GM19467 (cell line): Measurements from ENCODE around the gene NPAT.

ENCODE experiments used
- ATAC-seq: cut with Tn5 transposase; IDR thresholded peaks from one replicate; pipeline ENCODE4 v1.9.1; 2021; ENCODE audit warnings: mild to moderate bottlenecking, moderate library complexity; ENCODE audit not compliant: unreplicated experiment

Gene NPAT

DNA sequence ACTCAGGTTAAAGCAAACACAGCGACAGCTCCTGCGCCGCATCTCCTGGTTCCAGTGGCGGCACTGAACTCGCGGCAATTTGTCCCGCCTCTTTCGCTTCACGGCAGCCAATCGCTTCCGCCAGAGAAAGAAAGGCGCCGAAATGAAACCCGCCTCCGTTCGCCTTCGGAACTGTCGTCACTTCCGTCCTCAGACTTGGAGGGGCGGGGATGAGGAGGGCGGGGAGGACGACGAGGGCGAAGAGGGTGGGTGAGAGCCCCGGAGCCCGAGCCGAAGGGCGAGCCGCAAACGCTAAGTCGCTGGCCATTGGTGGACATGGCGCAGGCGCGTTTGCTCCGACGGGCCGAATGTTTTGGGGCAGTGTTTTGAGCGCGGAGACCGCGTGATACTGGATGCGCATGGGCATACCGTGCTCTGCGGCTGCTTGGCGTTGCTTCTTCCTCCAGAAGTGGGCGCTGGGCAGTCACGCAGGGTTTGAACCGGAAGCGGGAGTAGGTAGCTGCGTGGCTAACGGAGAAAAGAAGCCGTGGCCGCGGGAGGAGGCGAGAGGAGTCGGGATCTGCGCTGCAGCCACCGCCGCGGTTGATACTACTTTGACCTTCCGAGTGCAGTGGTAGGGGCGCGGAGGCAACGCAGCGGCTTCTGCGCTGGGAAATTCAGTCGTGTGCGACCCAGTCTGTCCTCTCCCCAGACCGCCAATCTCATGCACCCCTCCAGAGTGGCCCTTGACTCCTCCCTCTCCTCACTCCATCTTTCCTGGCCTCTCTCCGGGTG lies at the start of gene NPAT, which contains the start of gene ATM:
TSS of gene NPAT (minus strand) at position 65 of the 774 bp plus-strand sequence. CDS start 102 bp downstream, outside the sequence.
TSS of gene ATM (plus strand) at position 494 of the 774 bp plus-strand sequence. CDS start 4,558 bp downstream, outside the sequence.
- peak; percentile 82 for ATAC-seq

DNA sequence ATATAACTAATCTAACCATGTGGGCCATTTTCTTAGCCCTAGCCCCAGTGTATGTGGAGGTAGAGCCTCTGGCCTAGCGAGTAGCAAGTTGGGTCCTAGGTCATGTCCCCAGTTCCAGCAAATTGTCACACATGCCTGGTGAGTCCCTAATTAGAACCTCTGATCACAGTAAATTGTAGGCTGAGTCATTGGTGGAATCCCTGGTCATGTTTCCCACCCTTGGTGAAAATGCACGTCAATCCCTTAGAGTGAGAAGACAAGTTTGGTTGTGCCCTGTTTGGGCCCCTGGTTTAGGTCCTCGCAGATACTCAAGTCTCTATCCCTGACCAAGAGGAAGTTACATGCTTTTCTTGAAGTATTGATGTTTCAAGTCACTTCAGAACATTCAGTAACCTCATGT lies 47.1 kb upstream of the NPAT start:
- no peak for ATAC-seq

DNA sequence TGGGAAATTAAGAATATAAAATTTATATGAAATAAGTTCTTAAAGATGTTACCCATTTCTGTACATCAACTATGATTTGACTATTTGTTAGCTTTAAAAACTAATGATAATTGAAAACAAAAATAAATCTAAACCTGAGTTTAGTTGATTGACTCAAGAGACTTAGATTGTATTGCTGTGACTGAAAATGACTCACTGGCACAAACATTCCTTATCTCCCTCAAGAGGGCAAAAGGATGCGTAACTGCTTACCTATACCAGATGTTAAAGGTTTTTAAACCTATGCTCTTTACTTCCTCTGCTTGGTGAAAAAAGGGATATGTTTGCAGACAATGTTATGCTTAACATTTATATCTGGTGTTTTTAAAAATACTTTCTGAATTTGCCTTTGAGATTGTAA lies 30.7 kb upstream of the NPAT start:
- no peak for ATAC-seq

DNA sequence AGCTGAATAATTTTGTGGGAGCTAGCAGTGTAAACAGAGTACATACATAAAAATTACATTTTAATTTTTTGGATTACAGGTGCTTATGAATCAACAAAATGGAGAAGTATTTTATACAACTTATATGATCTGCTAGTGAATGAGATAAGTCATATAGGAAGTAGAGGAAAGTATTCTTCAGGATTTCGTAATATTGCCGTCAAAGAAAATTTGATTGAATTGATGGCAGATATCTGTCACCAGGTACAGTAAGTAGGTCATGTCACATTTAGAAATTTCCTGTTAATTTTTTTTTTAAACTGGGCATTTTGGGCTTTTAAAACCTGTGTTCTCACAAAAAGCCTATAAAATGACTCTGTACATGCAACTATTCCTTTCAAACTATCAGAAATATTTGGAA lies 24.4 kb upstream of the NPAT start:
- ATAC-seq, result no peak

DNA sequence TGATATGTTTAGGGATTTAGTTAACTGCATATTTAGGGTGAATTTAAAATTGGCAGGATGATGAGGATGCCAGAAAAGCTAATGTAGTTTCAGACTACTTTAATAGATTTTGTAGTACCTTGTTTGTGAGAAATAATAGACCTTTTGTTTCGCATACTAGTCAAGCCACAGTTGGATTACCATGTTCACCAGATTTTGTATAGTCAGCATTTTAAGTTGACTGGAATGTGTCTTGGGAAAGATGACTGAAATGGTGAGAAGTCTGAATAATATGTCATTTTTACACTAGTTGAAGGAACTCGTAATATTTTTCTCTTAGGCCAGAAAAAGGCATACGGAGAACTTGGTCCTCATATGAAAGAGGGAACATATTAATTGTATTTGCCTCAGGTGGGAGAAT lies 23.9 kb upstream of the NPAT start:
- no peak for ATAC-seq

DNA sequence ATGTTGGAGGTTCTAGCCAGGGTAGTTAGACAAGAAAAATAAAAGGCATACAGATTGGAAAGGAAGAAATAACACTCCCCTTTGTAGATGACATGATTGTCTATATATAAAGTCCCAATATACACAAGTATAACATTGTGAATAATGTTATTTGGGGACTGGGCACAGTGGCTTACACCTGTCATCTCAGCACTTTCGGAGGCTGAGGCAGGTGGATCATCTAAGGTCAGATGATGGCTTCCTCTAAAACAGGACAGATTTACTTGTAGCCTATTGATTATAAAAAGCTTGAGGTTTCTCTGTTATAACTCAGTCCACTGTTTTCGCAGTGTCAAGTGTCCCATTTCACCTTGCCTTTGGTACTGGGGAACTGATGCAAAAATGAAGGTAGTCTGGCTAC lies 20.0 kb upstream of the NPAT start:
- no peak for ATAC-seq

DNA sequence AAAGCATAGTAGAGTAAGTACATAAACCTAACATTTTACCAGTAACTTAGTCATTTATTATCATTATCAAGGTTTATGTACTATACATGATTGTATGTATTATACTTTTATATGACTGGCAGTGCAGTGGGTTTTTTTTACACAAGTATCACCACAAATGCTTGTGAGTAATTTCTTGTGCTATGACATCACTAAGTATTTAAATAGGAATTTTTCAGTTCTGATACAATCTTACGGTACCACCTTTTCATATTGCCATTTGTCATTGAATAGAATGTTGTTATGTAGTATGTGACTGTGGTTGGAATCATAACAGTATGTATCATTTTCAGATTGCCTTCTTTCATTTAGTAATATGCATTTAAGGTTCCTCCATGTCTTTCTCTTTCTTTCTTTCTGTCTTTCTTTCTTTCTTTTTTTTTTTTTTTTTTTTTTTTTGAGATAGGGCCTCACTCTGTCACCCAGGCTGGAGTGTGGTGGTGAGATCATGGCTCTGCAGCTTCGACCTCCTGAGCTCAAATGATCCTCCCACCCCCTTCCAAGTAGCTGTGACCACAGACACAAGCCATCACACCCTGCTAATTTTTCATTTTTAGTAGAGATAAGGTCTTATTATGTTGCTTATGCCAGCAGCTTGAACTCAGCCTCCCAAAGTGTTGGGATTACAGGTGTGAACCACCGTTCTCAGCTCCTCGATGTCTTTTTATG lies 19.0 kb upstream of the NPAT start:
- ATAC-seq, result no peak

DNA sequence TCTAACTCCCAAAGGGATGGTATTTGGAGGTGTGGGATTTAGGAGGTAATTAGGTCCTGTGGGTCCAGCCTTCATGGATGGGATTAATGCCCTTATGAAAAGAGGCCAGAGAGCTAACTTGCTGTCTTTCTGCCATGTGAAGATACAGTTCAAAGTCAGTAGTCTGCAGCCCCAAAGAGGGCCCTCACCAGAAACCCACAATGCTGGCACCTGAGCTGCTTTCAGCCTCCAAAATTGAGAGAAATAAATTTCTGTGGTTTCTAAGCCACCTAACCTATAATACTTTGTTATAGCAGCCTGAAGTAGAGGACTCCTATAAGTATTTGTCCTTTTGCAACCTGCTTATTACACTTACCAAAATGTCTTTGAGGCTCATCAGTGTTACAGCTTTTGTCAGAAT lies 16.6 kb upstream of the NPAT start:
- ATAC-seq, result no peak

DNA sequence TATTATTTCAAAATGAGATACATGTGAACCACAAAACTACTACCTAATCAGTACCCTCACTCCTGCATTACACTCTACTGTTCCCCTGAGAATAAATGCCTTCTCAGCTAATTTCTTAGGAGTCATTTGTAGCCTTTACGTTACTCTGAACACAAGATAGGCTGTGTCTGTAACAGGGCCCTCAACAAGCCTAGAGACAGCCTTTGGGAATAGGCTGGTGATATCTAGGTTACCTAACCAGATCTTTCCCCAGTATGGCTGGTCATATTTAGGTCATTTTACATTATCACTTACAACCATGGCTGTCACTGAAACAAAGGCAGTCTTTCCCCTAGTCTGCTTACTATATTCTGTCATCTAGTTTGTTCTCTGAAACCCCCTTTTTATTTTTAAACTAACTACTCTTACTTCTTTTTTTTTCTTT lies 14.6 kb upstream of the NPAT start:
- peak; percentile 56 for ATAC-seq

DNA sequence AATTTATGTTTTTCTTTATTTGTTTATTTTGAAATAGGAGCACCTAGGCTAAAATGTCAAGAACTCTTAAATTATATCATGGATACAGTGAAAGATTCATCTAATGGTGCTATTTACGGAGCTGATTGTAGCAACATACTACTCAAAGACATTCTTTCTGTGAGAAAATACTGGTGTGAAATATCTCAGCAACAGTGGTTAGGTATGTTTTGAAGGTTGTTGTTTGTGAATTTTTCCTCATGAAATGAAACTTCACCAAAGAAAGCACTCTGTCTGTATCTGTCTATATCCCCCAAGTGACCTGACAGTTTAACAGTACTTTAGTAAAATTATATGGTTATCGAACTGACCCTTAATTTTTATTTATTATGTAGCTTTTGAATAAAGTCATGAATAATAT lies 13.2 kb upstream of the NPAT start:
- no peak for ATAC-seq

DNA sequence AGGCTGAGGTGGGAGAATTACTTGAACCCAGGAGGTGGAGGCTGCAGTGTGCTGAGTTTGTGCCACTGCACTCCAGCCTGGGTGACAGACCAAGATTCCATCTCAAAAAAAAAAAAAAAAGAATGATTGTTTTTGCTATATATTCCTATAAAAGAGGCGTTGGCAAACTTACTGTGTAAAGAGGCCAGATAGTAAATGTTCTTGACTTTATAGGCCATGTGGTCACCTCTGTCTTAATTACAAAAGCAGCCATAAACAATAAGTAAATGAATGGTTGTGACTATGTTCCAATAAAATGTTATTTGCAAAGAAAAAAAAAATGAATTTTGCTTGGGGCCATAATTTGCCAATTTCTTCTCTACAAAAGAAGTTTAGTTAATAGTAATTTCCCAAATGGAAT lies 12.8 kb upstream of the NPAT start:
- ATAC-seq, result no peak

DNA sequence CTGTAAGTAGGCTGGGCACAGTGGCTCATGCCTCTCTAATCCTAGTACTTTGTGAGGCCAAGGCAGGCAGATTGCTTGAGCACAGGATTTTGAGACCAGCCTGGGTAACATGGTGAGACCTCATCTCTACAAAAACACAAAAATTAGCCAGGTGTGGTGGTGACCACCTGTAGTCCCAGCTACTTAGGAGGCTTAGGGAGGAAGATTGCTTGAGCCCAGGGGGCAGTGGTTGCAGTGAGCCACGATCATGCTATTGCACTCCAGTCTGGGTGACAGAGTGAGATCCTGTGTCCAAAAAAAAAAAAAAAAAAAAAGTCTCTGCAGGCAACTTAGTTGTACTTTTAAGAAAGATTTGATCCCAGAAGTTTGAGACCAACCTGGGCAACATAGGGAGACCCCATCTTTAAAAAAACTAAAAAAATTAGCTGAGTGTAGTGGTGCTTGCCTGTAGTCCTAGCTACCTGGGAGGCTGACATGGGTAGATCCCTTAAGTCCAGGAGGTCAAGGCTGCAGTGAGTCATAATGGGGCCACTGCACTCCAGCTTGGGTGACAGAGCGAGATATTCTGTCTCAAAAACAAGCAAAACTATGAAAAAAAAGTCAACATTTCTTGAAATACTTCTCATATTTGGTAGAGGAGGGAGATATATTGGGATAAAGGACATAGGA lies 11.0 kb upstream of the NPAT start:
- ATAC-seq, result no peak

DNA sequence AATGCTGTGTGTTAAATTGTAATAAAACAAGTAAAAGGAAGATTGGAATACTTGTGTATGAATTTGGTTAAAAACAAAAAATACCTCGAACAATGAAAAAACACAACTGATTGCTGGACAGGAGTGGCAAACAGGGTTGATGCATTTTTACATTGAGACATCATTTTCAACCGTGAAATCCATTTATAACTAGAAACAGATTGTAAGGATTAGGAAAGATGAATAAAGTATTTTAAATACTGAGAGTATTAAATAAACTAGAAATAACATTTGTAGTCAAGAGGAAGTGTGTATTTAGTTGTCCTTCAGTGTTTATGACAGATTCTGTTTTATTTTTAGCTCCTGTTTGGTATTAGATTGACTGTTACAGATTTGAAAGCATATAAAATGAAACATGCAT lies 5.8 kb upstream of the NPAT start:
- ATAC-seq, result no peak

DNA sequence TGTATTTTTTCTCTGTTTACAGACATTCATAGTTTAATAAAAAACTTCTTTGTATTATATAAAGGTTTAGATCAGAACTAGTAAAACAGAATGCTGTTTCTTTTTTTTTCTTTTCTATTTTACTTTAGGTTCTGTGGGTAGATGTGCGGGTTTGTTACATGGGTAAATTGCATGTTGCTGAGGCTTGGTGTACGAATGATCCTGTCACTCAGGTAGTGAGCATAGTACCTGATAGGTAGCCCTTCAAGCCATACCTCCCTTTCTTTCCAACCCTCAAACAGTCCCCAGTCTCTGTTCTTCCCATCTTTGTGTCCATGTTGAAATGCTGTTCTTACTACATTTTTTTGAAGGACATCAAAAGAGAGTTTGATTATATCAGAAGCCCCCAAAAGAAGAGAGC lies 3.6 kb upstream of the NPAT start:
- no peak for ATAC-seq

DNA sequence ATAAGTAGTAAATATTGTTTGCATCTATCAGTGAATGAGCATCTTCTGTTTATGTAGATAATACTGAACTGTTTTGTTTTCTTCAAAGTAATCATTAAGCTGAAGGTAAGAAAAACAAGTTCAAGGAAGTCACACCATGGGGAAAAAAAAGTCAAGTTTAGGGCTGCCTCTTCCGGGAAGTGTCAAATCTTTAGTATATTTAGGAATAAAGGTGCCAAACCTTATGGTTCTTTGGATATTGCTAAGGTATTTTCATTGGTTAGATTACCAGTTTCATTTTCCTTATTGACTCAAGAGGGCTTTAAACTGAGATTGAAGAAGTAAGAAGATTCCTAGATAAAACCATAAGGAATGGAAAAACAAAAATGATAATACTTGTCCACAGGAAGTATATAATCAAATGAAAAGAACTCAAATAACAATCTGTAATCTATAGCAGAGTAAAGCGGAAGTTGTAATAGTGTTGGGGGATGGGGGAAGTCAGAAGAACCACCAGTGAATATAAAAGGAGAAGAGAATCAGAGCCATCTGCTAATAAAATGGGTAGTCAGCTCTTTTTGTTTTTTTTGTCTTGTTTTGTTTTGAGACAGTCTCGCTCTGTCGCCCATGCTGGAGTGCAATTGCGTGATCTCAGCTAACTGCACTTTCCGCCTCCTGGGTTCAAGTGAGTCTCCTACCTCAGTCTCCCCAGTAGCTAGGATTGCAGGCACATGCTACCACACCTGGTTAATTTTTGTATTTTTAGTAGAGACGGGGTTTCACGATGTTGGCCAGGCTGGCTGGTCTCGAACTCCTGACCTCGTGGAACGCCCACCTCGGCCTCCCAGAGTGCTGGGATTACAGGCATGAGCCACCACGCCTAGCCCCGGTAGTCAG lies 2.7 kb upstream of the NPAT start:
- no peak for ATAC-seq

DNA sequence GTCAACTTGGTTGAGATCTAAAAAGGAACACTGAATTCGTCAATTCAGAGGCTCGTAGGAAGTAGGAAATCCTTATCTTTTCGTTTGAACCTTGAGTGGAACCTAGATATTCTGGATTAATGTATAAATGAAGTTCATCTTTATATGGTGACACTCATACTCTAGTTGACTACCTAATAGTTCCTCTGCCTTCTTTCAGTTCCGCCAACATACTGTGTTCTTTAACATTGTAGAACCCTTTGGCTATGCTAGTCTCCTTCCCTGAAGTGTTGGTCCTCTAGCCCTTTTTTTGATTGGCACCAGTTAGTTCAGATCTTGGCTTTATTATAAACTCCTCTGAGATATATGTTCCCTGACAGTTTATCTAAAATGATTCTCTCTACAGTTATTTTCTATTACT lies 1.9 kb upstream of the NPAT start:
- ATAC-seq, result no peak

DNA sequence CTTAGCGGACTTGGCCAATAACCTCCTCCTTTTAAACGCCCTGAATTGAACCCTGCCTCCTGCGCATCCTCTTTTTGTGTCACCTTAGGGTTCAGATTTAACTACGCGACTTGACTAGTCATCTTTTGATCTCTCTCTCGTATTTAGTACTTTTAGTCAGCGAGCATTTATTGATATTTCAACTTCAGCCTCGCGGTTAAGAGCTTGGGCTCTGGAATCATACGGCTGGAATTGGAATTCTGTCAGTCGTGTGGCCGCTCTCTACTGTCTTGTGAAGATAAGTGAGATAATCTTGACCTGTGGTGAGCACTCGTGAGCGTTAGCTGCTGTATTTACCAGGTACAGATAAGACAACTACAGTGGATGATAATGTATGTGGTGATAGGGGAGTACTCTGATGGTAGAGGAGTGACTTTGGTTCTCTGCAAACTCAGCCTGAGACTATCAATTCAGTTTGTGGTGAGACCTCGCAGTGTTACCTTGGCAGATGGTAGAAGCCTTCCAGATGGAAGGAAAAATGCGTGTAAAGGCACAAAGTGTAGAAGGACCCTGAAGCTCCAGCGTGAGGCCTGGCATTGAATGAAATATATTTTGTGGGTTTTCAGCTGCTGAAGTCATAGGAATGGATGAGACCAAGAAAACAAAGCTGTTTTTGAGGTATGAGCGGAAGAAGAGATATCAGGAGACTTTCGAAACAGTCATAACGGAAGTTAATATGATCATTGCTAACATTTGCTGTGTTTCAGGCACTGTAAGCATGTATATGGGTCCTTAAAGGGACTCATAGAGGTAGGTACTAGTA lies 1.1 kb upstream of the NPAT start:
- ATAC-seq, result no peak

DNA sequence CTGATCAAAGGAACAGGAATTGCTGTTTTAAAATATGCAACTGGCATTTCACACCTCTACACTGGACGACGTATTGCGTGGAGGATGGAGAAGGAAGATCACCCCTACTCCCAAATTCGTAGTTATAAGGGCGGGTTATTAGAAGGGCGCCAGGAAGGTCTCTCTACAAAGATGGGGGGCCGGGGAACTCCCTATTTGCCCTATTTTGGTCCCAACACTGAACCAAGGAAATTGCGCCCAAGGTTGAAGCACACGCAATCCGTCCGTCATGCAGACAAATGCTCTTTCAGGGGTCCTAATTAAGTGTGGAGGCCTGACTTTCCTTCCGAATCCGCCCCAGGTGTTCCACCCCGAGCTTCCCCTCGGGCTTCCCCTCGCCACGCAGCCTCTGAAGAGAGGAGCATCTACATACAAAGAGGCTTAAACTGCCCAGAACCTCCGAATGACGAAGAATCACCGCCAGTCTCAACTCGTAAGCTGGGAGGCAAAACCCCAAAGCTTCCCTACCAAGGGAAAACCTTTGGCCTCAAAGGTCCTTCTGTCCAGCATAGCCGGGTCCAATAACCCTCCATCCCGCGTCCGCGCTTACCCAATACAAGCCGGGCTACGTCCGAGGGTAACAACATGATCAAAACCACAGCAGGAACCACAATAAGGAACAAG lies 396 bp downstream of the NPAT start:
- ATAC-seq, result peak; percentile 0

DNA sequence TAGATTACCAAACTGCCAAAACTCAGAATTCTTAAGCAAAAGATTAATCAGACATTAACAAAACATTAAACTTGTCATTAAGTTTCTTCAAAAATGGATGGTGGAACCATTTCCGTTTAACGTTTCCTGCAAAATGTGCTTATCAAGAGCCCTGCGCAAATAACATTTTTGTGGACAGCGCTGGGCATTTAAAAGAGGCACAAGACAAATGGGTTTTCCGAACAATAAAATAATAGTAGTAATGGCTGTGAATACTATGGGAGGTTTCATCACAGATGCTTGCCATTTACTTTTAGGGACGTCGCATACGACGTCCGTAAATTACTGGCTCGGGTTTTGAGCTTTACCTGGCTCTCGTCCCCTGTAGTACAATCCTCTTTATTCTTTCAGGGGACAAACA lies 1.1 kb downstream of the NPAT start:
- no peak for ATAC-seq
